DMS114 treated with DMSO at 0.1 percent for 48 hours (cell line): ENCODE measurements around the gene CYB5B.
"Not testable (repeated sequence)": the region's sequence is repeated elsewhere in the genome, so short reads cannot be mapped to it uniquely, and the experiment has no call there.

Experiments
- DNase-seq: peaks from one replicate; lab custom pipeline; 2025; ENCODE audit not compliant: unreplicated experiment; lab: John Stamatoyannopoulos, UW

CYB5B gene

DNA sequence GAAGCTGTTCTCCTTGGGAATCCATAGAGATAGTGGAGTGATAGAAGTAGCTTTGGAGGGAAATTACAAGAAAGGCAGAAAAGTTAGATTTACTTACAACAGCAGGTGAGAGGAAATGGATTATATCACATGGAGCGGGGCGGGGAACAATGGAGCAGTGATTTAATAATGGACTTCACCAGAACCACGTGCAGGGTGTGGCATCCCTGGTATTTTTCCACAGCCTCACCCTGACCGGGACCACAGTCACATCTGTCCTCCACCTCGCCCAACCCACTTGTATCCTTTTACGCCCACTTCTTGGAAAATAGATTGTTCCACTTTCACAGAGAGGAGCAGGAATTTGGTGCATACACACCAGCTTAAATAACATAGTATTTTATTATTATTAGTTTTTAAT, 15.9 kb upstream of the CYB5B start:
- no peak for DNase-seq

DNA sequence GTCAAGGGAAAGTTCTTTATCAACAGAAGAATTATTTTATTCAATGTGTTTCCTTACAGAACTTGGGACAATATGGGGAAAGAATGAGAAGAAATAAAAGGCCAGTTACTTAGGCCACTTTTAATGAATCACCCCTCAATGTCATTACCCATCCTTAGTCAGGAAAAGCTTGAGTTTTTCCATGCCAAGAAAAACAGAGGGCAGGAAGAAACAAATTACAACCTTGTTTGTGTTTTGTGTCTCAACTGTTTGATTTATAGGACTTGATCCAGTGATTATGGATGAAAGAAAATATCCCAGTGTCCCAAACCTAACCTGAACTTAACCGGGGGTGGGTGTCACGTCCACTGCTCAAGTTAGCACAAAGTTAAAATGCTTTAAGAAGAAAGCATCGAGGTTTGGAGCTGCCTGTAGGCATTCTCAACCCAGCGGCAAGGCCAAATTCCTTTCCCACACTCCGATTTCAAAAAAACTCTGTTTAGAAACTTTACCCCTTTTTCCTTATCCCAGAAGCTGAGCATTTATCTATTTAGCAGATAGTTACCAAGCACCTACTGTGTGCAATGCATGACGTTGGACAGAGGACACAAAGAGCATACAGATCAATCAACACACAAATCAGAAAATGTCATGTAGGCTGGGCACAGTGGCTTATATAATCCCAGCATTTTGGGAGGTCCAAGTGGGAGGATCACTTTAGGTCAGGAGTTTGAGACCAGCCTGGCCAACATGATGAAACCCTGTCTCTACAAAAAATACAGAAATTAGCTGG, 14.0 kb upstream of the CYB5B start:
- DNase-seq: no peak

DNA sequence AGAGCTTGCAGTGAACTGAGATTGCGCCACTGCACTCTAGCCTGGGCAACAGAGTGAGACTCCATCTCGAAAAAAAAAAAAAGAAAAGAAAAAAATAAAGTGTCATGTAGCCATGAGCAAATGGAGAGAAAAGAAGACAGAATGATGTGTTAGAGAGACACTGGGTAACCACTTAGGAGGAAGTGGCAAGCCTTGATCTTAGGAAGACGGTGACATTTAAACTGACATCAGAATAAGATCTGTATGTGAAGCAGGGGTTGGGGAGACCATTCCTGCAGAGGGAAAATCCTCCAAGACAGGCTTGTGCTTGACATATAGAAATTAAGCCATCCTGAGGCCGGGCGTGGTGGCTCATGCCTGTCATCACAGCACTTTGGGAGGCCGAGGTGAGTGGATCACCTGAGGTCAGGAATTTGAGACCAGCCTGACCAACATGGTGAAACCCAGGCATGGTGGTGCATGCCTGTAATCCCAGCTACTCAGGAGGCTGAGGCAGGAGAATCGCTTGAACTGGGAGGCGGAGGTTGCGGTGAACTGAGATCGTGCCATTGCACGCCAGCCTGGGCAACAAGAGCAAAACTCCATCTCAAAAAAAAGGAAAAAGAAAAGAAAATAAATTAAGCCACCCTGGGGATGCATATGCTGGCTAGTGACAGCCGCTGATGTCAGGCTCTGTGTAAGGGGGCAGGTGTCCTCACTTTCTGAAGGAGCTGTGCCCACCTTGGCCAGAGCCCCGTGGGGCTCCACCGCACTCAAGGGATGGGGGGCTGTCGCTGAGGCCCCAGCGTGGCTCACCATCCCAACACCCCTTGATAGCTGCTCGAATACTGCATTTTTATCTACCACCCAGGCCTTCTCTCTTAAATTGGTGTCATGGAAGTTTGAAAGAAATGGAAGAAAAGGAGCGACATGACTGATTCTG, 13.1 kb upstream of the CYB5B start:
- DNase-seq: no peak

DNA sequence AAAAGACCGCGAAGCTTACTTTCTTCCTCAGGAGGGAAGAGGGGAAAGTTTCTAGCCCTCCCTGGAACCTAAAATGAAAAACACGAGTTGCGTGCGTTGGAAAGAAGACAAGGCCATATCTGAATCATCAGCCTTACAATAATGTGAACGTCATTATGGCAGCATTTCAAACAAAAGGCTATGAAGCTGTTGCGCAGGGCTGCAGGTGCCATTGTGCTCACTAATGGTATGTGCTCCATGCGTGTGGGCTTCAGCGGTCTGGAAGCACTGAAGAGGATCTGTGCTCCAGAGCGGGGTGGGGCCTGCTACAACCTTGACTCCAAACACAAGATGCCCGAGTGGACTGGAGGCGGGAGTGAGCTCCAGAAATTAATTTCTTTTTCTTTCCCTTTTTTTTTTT, 12.1 kb upstream of the CYB5B start:
- DNase-seq: no peak

DNA sequence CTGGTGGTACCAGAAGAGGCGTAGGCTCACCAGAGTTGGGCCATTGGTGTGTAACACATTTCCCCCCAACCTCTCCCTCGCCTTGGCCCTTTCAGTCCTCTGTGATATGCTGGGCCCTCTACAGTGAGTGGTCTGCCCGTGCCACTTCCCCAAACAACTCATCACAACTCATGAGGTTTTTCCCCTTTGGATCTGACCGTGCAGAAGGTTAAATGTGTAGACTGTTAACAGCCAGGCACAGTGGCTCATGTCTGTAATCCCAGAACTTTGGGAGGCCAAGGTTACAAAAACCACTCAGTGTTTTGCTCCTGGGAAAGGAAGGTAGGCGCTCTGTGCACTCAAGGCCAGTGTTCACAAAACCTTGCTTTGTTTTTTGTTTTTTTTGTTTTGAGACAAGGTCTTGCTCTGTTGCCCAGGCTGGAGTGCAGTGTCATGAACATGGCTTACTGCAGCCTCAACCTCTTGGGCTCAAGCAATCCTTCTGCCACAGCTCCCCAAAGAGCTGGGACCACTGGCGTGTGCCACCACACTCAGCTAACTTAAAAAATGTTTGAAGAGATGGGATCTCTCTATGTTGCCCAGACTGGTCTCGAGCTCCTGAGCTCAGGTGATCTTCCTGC, 11.3 kb upstream of the CYB5B start:
- DNase-seq: no peak

DNA sequence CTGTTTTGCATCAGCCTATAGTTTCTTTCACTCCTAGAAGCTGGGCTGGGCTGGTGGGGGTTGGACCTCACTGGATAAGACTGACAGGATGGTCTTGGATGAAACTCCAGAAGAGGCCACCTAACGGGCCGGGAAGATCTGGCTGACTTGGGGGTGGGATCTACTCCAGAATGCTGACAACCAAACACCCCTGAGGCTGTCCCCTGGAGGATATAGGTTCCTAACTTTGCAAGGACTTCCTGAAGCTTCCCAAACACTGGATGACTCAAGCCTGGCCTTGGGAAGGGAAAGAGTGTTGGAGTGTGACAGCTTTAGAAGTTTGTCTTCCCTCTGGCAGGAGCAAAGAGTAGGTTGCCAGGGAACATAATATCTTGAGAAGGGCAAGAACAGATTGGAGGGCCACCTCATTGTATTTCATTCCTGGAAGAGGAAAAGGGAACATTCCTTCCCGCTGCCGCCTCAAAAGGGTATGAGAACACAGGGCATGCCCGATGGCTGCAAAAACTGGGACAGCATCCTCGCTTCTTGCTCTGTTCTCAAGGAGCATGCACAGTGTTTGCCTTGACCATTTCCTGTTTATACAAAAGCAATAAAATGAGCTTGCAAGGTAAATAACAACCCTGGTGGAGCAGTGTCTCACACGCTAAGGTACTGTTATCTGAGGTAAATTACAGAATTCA, 6.8 kb upstream of the CYB5B start:
- no peak for DNase-seq

DNA sequence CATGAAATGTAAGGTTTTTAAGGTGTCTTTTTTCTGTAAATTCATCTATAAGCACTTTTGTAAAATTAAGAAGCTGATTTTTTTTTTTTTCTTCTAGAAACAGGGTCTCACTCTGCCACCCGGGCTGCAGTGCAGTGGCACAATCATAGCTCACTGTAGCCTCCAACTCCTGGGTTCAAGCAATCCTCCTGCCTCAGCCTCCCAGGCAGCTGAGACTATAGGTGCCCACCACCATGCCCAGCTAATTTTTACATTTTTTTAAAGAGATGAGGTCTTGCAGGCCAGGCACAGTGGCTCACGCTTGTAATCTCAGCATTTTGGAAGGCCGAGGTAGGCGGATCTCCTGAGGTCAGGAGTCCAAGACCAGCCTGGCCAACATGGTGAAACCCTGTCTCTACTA, 4.5 kb upstream of the CYB5B start:
- DNase-seq: no peak

DNA sequence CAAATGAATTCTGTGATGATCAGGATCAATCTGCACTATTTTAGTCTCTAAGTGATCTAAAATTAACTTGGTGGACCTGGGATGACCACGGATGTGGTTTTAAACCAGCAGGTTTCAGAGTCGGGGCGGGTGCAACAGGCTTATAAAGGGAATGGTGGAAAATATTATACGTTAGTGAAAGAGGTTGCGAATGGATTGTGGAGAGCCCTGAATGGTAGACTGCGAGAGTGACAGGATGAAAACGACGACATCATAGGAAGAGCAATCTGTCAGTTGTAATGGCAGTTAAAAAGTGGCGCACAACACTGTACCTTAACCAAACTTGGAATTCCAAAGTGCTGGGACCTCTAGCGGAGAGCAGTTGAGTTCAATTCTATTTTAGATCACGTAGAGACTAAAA, 1.2 kb upstream of the CYB5B start:
- DNase-seq: peak; percentile 96

DNA sequence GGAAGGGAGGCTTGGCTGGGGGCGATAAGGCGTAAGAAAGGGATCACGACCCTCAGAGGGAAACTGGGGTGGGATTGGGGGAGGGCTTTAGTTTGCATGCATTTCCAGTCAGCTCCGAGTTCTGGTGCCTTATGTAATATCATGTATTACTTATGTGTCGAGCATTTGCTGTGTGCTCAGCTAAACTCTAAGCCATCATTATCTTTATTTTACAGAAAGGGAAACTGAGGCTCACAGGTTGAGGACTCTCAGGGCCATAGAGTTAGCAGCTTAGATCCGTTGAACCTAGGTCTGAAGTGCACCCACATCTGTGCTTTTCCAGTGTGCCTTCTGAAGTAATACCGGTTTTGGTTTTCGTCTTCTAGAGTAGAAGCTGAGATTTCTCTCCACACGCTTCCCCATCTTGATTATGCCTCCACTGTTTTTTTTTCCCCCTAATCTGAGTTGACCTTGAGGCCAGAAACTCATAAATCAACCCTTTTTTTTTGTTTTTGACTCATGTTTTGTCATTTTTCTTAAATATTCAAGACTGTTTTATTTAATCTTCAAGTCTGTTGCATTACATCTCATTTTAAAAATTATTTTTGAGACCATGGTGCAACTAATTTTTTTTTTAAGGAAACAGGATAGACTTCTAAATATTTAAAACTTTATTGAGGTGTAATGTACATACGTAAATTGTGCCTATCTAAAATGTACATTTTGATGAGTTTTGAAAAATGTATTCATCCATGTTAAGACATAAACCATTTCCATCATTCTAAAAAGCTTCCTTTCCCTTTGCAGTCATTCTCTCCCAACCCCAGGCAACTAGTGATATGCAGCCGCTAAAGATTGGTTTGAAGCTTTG, 741 bp downstream of the CYB5B start:
- no peak for DNase-seq

DNA sequence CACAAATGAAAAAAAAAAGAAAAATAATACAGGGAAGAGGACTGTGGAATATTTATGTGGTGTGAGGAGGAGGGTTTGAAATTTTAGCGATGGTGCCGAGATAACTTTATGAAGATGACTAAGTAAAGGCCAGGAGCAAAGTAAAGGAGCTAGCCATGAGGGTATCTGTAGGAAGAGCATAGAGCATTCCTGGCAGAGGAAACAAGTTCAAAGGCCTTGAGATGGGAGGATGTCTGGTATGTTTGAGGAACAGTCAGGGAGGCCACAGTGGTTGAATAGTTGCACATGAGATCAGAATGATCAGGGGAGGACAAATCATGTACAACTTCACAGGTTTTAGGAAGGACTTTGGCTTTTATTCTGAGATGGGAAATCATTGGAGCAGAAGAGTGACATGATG, 4.2 kb downstream of the CYB5B start:
- DNase-seq: no peak

DNA sequence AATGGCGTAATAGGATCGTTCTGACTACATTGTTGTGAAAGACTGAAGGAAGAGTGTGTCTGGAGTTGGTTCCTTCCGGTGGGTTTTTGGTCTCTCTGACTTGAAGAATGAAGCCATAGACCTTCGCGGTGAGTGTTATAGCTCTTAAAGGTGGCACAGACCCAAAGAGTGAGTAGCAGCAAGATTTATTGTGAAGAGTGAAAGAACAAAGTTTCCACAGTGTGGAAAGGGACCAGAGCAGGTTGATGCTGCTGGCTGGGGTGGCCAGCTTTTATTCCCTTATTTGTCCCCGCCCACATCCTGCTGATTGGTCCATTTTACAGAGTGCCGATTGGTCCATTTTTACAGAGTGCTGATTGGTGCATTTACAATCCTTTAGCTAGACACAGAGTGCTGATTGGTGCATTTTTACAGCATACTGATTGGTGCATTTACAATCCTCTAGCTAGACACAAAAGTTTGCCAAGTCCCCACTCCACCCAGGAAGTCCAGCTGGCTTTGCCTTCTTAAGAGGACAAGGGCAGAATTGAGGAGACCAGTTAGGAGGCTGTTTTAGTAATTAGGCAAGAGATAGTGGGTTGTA, 4.7 kb downstream of the CYB5B start:
- DNase-seq: not testable (repeated sequence)

DNA sequence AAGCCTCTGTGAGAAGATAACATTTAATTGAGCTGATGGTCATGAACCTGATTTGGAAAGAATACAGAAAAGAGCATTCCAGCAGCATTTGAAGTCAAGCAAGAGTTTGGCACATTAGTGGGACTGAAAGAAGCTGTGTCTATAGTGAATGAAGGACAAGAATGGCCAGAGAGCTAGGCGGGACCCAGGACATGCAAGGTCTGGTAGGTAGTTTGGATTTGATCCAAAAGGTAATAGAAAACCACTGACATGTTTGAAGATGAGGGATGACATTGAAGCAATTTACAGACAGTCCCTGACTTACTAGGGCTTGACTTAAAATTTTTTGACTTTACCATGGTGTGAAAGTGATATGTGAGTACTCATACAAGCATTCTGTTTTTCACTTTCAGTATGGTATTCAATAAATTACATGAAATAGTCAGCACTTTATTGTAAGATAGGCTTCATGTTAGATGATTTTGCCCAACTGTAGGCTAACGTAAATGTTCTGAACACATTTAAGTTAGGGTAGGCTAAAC, 7.6 kb downstream of the CYB5B start:
- no peak for DNase-seq

DNA sequence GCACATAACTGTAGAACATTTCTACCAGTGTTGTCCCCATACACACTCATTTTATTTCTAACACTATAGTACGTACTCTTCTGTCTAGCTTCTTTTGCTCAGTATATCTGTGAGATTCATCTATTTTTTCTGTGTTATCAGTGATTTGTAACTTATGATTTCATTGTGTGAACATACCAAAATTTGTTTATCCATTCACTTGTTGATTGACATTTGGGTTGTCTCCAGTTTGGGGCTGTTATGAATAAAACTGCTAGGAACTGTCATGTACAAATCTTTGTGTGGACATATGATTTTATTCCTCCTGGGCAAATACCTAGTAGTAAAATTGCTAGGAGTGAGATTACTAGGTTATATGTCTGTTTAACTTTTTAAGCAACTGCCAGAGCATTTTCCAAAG, 9.6 kb downstream of the CYB5B start:
- no peak for DNase-seq

DNA sequence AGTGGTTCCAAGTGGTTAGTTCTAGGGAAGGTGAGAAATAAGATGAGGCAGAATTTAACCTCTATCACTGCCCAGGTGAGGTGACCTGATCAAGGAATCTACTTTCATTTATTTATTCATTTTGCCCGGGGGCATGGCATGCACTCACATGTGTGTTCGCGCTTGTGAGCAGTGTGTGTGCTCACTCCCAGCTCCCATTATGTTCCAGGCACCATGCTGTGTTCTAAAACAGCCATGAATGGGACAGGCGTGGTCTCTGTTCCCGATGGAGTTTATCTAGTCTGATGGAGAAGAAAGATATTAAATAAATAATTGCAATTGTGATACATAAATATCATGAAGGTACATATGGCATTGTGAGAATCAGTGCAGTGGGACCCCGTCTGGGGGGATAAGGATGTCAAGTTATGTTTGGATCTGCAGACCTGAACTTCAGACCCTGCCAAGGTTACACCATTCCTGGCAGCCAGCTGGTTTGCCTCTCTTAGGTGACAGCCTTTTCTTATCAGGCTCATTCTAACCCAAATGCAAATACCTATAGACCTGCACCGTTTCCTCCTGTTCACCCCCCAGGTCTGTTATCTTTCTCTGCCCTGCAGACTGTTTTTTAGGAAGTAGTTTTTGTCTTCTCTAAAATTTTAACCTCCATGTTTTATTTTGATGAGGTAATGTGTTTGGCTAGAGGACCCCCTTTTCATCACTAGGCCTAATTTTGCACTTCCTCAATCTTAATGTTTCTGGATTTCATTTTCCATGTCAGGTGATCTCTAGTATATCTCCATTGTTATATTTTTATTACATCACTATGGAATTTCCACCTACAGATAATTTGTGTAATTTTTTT, 11.8 kb downstream of the CYB5B start:
- no peak for DNase-seq

DNA sequence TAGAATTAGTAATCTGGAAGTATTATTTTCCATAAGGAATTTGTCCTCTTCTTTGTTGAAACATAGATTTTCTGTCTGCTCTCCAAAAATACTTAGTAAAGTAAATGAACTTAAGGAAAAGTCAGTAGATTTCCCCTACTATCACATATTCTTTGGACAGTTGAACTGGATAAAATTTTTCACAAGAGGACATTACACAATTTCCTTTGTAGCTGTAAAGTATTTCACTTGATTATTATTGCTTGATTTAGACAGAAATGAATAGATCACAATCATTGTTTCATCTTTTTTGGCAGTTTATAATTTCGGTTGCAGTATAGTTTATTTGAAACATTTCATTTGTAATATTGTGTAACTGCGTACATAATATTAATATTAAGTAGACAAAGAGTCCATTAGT, 12.5 kb downstream of the CYB5B start:
- no peak for DNase-seq

DNA sequence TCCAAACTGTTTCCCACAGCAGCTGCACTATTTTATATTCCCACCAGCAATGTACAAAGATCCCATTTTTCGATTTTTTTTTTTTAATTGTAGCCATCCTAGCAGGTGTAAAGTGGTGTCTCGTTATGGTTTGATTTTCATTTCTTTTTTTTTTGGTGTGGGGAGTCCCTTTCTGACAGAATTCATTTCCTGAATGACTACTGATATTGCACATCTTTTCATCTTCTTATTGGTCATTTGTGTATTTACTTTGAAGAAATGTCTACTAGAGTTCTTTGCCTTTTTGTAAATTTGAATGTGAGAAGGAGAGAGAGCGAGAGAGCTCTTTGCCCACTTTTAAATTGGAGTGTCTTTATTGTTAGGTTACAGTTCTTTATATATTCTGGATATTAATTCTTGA, 14.0 kb downstream of the CYB5B start:
- DNase-seq: no peak

DNA sequence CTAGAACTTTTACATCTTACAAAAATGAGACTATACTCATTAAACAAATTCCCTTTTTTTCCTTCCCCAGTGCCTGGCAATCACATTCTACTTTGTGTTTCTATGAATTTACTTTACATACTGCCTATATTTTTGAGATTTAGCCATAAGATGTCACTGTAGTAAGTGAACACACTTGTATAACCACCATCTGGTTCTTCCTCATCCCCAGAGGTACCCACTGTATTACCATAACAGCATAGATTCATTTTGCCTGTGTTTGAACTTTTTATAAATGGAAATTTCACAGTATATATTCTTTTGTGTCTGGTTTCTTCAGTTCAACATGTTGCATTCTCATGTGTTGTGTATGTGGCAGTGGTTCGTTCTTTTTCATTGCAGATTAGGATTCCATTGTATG, 15.8 kb downstream of the CYB5B start:
- no peak for DNase-seq

DNA sequence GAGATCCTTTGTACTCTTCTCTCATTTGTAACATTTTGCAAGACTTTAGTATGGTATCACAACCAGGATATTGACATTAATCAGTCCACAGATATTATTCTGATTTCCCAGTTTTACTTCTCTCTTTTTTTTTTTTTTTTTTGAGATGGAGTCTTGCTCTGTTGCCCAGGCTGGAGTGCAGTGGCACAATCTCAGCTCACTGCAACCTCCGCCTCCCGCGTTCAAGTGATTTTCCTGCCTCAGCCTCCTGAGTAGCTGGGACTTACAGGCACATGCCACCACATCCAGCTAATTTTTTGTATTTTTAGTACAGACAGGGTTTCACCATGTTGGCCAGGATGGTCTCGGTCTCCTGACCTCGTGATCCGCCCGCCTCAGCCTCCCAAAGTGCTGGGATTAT, 16.6 kb downstream of the CYB5B start:
- not testable (repeated sequence) for DNase-seq
